Stimulated activated CD4-positive, alpha-beta T cell treated with anti-CD3 and anti-CD28 coated beads, Interleukin-1b, Interleukin-23, amount 100 ng/mL, for 24 hours (primary cell): ENCODE data around the gene DNAJB11.
"Not testable (repeated sequence)": the region's sequence is repeated elsewhere in the genome, so short reads cannot be mapped to it uniquely, and the experiment has no call there.

Experiments
- DNase-seq, 4 experiments: peaks; one replicate each; pipeline ENCODE4 v3.0.0-alpha.2; 2020; ENCODE audit warnings: low read depth in 4 of 4, low spot score in 1 of 4

The DNAJB11 gene

DNA sequence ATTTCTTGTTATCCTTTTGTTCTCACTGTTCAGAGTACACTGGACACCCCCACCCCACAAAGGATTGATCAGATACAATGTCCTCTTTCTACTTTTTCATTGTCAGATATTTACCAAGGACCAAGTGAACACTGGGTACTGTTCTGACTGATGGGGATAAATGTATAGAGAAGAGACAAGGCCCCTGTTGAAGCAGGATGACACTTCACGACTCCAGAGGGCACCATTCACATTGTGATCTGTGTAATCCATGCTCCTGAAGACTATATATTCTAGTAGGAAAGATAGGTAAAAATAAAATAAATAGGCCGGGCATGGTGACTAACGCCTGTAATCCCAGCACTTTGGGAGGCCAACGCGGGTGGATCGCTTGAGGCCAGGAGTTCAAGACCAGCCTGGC is 19.1 kb upstream of the DNAJB11 start:
- DNase-seq = no peak

DNA sequence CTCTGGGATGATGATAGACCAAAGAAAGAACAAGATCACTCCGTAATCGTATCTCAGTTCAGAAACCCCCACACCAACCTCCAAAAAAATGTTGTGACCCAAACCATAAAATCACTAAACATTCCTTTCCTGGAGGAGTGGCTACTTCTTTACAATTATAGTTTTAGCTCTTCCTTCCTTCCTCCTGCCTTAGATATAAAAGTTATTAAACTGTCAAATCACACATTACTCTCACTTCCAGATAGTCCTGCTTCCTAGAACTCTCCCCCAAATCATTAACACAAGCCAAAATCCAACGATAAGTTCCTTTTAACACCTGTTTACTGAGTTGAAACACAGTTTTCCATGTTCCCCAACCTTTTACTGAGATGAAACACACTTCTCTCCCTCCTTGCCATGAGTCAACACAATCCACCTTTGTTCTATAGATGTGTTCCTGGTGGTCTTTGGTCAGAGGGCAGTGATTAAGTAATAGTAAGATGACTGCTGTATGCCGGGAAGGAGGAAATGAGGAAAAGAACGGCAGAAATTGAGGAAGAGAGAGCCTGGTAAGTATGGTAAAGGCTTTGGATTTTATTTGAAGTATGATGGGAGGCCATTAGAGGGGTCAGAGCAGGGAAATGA is 18.0 kb upstream of the DNAJB11 start:
- no peak for DNase-seq

DNA sequence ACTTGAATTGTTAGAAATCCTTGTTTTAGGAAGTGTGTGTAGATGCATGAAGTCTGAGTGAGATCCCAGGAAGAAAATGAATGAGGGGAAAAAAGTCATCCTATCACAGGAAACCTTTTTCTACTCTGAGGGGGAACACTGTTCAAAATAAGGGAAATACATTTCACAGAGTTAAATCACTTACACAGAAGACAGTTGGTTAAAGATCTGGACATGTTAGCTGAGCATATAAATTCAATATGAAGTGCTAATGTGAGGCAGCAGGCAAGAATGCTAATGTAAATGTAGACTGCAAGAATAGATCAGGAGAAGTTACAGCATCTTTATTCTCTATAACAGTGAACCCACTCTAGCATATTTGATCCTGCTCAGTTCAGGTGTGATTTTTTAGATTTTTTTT is 5.9 kb upstream of the DNAJB11 start:
- DNase-seq = no peak

DNA sequence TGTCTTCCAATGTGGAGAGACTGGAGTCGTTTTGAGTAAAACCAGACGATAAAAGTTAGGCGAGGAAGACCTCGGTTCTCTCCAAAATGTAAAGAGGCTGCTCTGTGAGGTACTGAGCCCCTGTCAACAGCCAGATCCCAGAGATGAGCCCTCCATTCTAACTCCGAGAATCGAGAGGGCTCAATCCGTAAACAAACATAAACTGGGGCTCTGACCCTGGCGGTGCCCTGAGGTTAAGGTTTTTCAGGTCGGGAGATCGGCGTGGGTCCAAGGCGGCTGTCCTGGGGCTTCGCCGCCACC is 3.8 kb upstream of the DNAJB11 start:
- DNase-seq = no peak

DNA sequence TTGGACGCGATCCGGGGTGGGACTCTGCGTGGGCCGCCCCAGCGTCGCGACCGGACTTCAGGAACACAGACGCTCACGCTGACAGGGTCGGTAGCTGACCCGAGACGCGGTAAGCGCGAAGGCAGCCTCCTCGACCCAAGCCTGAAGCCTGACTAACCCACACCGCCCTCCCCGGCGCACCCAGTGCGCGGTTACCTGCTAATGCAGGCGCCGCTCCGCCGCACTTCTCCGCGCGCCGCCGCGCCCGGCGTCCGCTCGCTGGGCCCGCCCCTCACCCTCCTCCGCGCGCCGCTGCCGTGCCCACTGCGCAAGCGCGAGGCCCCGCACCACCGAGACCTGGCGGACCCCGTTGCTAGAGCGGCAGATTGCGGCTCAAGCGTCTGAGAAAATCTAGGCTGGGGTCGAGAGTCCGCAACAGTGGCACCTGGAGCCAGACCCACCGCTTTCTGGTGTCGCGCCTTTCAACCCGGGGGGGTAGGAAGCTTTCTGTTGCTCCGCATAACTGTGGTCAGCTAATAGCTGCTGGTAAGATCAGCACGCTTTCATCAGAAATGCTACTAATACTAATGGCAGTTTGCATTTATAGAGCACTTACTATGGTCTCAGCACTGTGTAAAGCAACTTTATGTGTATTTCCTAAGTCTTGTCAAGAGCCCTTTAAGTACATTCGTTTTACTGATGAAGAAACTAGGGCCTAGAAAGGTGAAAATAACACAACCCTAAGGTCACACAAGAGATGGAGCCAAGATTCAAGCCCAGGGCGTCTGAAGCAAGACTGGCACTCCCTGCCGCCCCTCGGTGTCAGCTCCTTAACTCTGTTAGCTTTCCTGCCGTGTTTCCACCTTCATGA is 3.2 kb upstream of the DNAJB11 start, which contains the start of gene TBCCD1:
Gene TBCCD1 (minus strand): TSS at position 268 of the 850 bp plus-strand sequence. CDS start 3,010 bp downstream, outside the sequence.
- peak; percentile 76 to 96 (median 89) for DNase-seq

DNA sequence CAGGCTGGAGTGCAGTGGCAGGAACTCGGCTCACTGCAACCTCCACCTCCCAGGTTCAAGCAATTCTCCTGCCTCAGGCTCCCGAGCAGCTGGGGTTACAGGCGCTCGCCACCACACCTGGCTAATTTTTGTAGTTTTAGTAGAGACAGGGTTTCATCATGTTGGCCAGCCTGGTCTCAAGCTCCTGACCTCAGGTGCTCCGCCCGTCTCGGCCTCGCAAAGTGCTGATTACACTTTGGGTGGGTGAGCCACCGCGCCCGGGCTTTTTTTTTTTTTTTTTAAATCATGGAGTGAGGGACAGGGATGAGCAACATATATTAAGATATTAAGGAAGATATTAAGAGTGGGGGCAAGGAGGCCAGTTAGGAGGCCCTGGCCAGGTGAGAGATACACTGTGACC is 1.2 kb upstream of the DNAJB11 start:
- not testable (repeated sequence) for DNase-seq

DNA sequence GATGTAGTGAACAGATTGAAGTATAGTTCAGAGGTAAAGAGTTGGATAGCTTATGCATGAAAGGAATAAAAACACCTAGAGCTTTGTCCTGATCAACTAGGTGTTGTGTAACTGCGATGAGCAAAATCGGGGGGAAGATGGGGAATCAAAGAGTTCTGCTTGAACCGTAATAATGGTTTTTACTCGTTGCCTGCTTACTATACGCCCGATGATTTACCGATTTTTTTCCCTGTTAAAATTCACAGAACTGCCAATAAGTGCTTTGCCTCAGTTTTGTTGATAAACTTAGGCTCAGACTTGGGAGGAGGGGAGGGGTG is 783 bp upstream of the DNAJB11 start:
- no peak for DNase-seq

DNA sequence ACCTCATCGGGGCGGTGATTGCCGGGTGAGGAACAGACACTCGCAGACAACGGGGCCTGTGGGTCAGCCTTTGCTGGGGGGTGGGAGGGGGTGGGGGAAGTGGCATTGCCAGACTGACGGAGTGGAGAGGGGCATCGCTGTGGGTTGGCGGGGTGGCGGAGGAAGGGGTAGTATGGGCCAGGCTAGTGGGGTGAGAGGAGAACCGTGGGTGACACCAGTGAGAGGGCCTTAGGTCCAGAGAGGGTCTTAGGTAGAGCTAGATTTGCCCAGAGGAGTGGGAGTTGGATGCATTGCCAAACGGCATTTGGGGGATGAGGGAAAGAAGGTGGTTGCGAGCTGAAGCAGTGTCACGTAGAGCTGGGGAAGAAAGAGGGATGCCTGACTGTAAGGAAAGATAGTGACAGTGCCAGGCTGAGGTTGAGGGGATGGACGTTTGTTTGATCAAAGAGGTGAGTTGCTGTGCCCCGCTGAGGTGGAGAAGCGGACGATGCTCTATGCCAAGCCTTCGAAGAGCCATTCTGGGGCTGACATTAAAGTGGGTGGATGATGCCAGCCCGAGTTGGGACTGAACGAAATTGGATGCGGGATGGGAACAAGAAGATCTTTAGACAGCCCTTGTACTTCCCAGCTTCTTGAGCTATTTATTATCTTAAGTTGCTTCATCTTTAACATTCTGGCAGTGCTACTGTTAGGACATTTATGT is 572 bp downstream of the DNAJB11 start:
- no peak for DNase-seq

DNA sequence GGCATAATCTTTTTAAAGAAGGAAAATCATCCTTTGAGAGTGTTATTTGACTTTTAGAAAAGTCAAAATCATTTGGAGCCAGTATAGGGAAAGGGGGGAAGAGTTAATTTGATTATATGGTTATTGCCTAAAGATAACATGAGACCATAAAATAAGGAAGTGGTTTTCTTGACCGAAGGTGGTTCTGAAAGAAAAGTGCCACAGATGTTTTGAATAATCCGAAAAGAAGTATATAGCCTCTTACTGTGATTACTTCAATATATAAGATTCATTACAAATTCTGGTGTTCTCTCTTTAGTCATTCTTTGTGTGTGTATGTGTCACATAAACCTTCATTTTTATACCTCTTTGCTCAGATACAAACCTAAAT is 1.1 kb downstream of the DNAJB11 start:
- no peak for DNase-seq

DNA sequence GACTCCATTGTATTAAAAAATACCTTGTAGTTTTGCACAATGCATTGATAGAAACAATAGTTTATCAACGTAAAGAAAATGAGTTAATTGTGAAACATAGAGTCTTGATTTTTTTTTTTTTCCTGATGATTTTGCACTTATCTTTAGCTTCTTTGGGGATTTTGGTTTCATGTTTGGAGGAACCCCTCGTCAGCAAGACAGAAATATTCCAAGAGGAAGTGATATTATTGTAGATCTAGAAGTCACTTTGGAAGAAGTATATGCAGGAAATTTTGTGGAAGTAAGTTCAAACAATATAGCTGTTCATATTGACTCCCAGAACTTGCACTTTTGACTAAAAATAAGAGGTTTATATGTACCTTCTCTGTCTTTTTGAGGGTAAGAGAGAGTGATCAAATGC is 7.0 kb downstream of the DNAJB11 start:
- DNase-seq = no peak

DNA sequence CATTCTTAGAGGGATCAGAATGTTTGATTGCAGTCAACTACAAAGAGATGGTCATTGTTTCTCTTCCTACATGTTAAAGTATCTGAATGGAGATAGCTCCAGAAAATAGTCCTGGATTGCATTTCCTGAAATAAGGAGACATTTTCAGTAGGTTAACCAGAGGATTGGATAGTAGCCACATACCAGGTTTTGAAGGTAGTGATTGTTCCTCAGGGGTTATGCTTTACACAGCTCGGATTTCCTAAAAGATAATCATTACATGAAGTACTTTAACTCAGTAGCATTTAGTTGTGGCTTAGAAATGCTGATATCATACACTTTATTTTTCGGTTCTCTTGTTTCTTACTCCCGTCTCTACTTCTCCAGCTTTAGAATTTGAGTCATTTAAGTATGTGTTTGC is 10.3 kb downstream of the DNAJB11 start:
- no peak for DNase-seq

DNA sequence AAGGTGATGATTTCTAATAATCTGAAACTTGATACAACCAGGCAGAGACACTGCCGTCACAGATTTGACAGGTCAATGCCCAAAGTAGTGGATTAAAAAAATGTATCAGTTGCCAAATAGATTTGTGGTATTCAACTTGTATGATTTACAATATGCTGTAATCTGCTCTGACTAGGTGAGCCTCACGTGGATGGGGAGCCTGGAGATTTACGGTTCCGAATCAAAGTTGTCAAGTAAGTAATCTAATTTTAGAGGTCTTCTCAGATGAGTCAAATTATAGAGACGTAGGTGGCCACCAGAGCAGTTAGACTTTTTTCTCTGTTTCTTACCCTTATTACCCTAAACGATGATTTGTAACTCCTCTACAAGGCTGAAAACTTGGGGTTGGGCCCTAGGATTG is 12.0 kb downstream of the DNAJB11 start:
- no peak for DNase-seq

DNA sequence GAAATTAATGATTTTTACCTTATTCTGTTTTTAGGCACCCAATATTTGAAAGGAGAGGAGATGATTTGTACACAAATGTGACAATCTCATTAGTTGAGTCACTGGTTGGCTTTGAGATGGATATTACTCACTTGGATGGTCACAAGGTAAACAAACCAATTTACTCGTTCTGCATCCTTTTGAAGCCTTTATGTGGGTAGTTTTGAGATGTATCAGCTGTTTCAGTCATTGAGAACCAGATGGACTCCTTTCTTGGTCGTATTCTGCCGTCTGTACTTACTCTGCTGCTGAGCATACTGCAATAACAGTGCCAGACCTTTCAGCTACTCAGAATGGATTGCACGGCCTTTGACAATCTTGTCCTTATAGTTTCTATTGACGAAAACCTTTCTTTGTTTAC is 13.3 kb downstream of the DNAJB11 start:
- no peak for DNase-seq

DNA sequence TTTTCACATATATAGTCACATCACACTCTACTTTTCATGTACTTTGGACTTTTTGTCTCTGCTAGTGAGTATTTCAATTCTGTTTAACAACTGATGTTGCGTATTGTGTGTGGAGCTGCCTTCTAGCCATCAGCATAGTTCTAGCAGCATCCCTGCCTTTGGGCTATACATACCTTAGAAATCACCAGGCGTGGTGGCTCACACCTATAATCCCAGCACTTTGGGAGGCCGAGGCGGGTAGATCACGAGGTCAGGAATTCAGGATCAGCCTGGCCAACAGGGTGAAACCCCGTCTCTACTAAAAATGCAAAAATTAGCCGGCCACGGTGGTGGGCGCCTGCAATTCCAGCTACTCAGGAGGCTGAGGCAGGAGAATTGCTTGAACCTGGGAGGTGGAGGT is 15.7 kb downstream of the DNAJB11 start:
- DNase-seq = not testable (repeated sequence)

DNA sequence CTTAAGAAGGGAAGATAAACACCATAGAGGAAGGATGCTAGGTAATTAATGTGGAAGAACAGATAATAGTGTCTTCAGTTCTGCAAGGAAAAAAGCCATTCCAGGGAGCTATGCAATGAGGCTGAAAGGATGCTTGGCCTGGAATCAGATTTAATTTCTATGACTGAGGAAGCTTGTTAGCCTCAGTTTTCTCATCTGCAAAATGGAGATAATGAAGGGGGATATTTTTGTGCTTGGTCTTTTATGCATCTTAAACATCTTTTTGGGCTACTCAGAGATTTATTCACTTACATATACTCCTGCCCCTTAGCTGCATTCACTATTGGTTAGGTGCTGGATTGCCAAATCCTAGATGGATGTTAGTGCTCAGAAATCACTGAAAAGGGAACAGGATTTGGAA is 16.7 kb downstream of the DNAJB11 start:
- DNase-seq = no peak

DNA sequence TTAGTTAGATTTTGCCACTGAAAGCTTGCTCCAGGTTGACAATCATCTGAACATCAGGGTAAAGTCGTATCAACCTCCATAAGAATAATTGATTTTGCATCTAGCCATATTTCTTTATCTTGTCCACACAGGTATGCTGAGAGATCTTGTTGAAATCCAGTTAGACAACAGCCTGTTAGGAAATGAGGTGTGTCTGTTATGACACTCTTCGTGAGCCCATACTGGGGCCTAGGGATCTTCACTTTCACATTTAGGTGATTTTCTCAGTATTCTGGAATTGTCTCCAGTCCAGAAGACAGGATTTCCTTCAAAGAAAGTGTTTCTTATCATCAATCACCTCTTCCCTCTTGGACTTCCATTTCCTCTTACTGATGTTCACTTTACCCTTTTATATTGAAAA is 18.1 kb downstream of the DNAJB11 start:
- no peak for DNase-seq

DNA sequence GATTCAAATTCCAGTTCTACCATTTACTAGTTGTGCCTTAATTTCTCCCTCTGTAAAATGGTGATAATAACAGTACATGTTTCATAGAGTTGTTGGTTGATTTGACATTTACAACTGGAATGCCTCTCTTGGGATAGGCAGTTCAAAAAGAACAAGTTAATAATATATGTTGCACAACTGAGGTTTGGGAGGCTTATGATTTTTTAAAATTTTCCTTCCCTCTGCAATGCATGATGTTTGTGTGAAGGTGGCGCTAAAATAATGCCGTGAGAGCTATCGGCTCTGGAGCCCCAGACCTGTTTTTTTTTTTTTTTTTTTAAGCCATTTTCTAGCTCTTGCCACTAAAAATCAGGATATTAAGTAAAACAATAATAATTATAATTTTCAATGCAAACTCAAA is 18.6 kb downstream of the DNAJB11 start:
- DNase-seq = no peak

DNA sequence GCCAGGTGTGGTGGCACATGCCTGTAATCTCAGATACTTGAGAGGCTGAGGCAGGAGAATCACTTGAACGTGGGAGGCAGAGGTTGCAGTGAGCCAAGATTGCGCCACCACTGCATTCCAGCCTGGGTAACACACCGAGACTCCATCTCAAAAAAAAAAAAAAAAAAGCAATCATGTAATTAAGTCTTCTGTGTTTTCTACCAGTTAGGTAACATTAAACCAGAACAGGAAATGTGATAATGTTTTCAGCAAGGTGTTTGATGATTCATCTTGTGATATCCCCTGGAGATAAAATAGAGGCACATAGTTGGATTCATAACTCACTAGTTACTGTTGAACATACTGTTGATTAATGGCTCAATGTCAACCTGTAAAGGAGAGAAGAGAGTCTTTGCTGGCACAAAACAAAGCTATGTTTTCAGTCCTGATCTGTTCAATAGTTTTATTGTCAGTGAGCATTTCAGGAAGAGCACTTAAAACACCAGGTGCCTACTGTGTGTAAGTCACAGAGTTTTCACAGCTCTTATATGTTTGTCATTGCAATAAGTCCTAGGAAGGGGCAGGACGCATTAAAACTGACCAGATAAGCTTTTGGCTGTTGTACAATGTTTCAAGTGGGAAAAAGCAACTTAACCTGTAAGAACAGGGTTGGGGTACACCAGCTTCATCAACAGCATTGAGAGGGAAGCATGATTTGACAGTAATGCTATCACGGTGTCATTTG is 19.5 kb downstream of the DNAJB11 start:
- no peak for DNase-seq

DNA sequence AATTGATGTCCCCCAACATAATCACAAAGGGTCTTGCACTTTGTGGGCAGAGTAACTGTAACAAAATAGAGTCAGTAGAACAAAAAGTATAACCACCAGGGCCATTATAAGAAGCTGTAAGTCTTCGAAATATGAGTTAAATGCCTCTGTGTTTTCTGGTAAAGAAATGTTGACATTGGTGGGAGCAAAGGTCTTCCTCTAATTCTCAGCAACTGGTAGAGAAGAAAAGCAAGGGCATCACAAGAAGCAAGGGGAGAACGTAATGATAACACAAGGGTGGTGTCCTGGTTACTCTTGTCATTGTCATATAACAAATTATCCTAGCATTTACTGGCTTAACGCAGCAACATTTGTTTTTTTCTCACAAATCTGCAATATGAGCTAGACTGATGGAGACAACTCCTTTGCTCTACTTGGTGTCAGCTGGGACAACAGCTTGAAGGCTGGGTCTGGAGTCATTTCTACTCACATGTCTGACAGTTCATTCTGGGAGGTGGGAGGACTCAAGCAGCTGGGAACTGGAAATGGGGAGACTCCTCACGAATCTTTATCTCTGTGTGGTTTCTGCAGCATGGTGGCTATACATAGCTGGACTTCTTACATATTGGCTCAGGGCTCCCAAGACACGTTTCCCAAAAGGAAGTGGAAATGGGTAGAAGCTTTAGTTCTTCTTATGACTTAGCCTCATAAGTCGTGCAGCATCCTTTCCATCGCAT is 20.2 kb downstream of the DNAJB11 start:
- no peak for DNase-seq

DNA sequence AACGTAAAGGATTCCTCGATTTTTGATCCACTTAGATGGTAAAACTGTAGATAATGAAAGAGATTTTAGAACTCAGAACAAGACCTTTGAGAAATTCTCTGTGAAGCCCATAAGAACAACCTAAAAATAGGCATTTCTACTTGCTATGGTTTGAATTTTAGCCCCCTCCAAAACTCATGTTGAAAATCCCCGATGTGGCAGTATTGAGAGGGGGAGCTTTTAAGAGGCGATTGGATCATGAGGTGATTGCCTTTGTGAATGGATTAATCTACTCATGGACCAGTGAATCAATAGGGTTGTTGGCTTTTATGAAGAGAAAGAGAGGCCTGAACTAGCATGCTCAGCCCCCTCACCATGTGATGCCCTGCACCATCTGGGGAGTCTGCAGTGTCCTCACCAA is 22.2 kb downstream of the DNAJB11 start:
- DNase-seq = no peak

DNA sequence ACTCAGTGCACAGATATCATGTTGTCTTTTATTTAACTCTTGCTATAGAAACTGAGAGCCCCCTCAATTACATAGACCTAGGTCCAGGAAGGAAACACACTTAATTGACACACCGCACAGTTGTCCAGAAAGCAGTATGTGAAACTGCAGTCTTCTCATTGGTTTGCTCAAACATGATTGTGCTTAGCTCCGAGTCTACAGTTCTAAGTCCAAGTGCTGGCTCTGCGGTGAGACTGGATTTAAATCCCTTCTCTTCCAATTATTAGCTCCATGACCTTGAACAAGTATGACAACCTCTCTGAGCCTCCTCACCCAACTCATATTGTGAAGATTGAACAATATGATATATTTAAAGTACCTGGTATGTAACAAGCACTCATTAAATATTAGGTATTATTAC is 23.3 kb downstream of the DNAJB11 start:
- DNase-seq = no peak
